CD14-positive monocyte (primary cell): ENCODE measurements around the gene SRI. TPM values are rescaled to one million over a fixed set of nuclear protein-coding genes. Genes with fewer than 3 reads are reported as not detected.
A peak's percentile ranks its signal among the peaks of the same experiment; 100 is the strongest.

Experiments
- DNase-seq, 3 donors: peaks; one replicate each; pipeline ENCODE4 v3.0.0-alpha.2; 2011 to 2022
- H2AFZ ChIP-seq: 2 replicates; pipeline ENCODE4 v1.6.0; 2012; ENCODE audit warnings: mild to moderate bottlenecking, low read depth, low read length, inconsistent platforms; ENCODE audit not compliant: insufficient read depth, poor library complexity, severe bottlenecking
- H3K27ac ChIP-seq, 2 donors: 1 replicate in 1 of 2; 2 replicates in 1 of 2; pipeline ENCODE4 v1.5.1; 2012 to 2013; ENCODE audit warnings: low read length in 2 of 2, control low read depth in 1 of 2, inconsistent platforms in 1 of 2, low read depth in 1 of 2, mild to moderate bottlenecking in 1 of 2
- H3K27me3 ChIP-seq, 2 donors: one replicate each; pipeline versions ENCODE4 v1.6.0 to v1.6.1; 2011 to 2013; ENCODE audit warnings: low read length in 2 of 2; ENCODE audit not compliant: control insufficient read depth in 2 of 2, insufficient read depth in 2 of 2
- H3K36me3 ChIP-seq, 2 donors: replicated peaks in 1 of 2; 1 replicate in 1 of 2; 2 replicates in 1 of 2; pipeline versions ENCODE4 v1.5.1 to v1.6.1; 2012 to 2013; ENCODE audit warnings: low read length in 2 of 2, control low read depth in 1 of 2, inconsistent platforms in 1 of 2, mild to moderate bottlenecking in 1 of 2; ENCODE audit not compliant: insufficient read depth in 2 of 2, control insufficient read depth in 1 of 2
- H3K4me1 ChIP-seq, 2 donors: 1 replicate in 1 of 2; 2 replicates in 1 of 2; pipeline versions ENCODE4 v1.5.1 to v1.6.1; 2012 to 2013; ENCODE audit warnings: low read length in 2 of 2, control low read depth in 1 of 2, inconsistent platforms in 1 of 2, mild to moderate bottlenecking in 1 of 2, moderate library complexity in 1 of 2; ENCODE audit not compliant: insufficient read depth in 2 of 2, control insufficient read depth in 1 of 2
- H3K4me2 ChIP-seq: replicated peaks from 2 replicates; pipeline ENCODE3; 2012; ENCODE audit warnings: low read length, moderate library complexity, mild to moderate bottlenecking; ENCODE audit not compliant: poor library complexity, severe bottlenecking; ENCODE audit errors: extremely low read depth
- H3K4me3 ChIP-seq, 3 experiments: fragments of 200-600 bp in 1 of 3; sonication (generic) in 1 of 3; replicated peaks in 1 of 3; 1 replicate in 2 of 3; 2 replicates in 1 of 3; pipeline ENCODE4 v1.5.1; 2011 to 2013; ENCODE audit warnings: low read length in 3 of 3, mild to moderate bottlenecking in 3 of 3, control low read depth in 2 of 3, low read depth in 2 of 3, inconsistent platforms in 1 of 3, moderate library complexity in 1 of 3
- H3K79me2 ChIP-seq: 2 replicates; pipeline ENCODE4 v1.6.0; 2012; ENCODE audit warnings: mild to moderate bottlenecking, control low read depth, inconsistent platforms, low read length, moderate library complexity; ENCODE audit not compliant: insufficient read depth
- H3K9ac ChIP-seq: 2 replicates; pipeline ENCODE4 v1.6.0; 2017; ENCODE audit warnings: low read length, mild to moderate bottlenecking; ENCODE audit not compliant: insufficient read depth, poor library complexity, severe bottlenecking
- H3K9me3 ChIP-seq, 2 donors: replicated peaks in 1 of 2; 1 replicate in 1 of 2; 2 replicates in 1 of 2; pipeline versions ENCODE4 v1.5.1 to v1.6.1; 2012 to 2013; ENCODE audit warnings: low read length in 2 of 2, control low read depth in 1 of 2; ENCODE audit not compliant: control insufficient read depth in 1 of 2, insufficient read depth in 1 of 2
- H4K20me1 ChIP-seq: 2 replicates; pipeline ENCODE4 v1.6.0; 2012; ENCODE audit warnings: mild to moderate bottlenecking, low read length, control low read depth, moderate library complexity; ENCODE audit not compliant: insufficient read depth
- H3K27ac Mint-ChIP-seq, 7 donors: one replicate each; pipeline ENCODE4 v1.8.0; 2020; ENCODE audit warnings: mild to moderate bottlenecking in 7 of 7, mixed read lengths in 7 of 7, moderate library complexity in 6 of 7, inconsistent platforms in 2 of 7
- H3K27me3 Mint-ChIP-seq, 3 donors: one replicate each; pipeline ENCODE4 v1.8.0; 2021 to 2022; ENCODE audit warnings: low read depth in 3 of 3, mild to moderate bottlenecking in 3 of 3, mixed read lengths in 3 of 3, moderate library complexity in 3 of 3, inconsistent platforms in 1 of 3
- H3K36me3 Mint-ChIP-seq, 2 donors: one replicate each; pipeline ENCODE4 v1.8.0; 2020; ENCODE audit warnings: mixed read lengths in 2 of 2, inconsistent platforms in 1 of 2, mild to moderate bottlenecking in 1 of 2
- H3K4me1 Mint-ChIP-seq: one replicate; pipeline ENCODE4 v1.8.0; 2020; ENCODE audit warnings: mild to moderate bottlenecking, mixed read lengths
- H3K4me3 Mint-ChIP-seq, 2 donors: one replicate each; pipeline ENCODE4 v1.8.0; 2020; ENCODE audit warnings: mild to moderate bottlenecking in 2 of 2, mixed read lengths in 2 of 2, moderate library complexity in 1 of 2
- H3K9me3 Mint-ChIP-seq, 7 donors: one replicate each; pipeline ENCODE4 v1.8.0; 2020 to 2022; ENCODE audit warnings: mixed read lengths in 7 of 7, mild to moderate bottlenecking in 6 of 7, moderate library complexity in 6 of 7, inconsistent platforms in 2 of 7
- CTCF ChIP-seq: fragments of 200-600 bp; IDR thresholded peaks from one replicate; pipeline ENCODE4 v1.8.0; 2022; ENCODE audit warnings: antibody characterized with exemption, mild to moderate bottlenecking
- WGBS: methylation state at CpG from one replicate; pipeline ENCODE4 v1.1.5; 2013; ENCODE audit warnings: missing lambda C conversion rate; ENCODE audit not compliant: insufficient coverage; 5-methylcytosine and 5-hydroxymethylcytosine counted together
- intact Hi-C, 2 donors: fragments of 100-400 bp; cut with micrococcal nuclease; formaldehyde crosslinking; loops; one replicate each; pipeline versions ENCODE4 v1.15.0 to v1.15.1; 2023
- polyA plus RNA-seq, 3 donors: library from polyadenylated mRNA; depleted of rRNA in 1 of 3; unstranded in 2 of 3; stranded (reverse) in 1 of 3; fragments of 300-500 nt in 2 of 3; fragments of >200 nt in 1 of 3; fragmentation: Illumina TruSeq in 2 of 3; gene quantifications; 1 replicate in 2 of 3; 2 replicates in 1 of 3; pipeline ENCODE4 v1.2.3, GENCODE V29; 2012 to 2021

Gene SRI
- polyA plus RNA-seq, 3 donors = 53.0 to 238 (median 216) TPM

GRCh38 chr7:88243345-88243909 lies 23.6 kb upstream of the SRI start:
- H3K36me3 ChIP-seq = no peaks in the 10 kb centered on the region
- H3K4me3 ChIP-seq = no peak overlapping the region
- peak; percentile 86 for TF ChIP-seq CTCF
- DNase-seq = peak in 2 of 3 donors; percentile 54 to 64
- no peak overlapping the region for H3K9ac ChIP-seq
- no peaks in the 10 kb centered on the region for H3K9me3 Mint-ChIP-seq
- H3K36me3 Mint-ChIP-seq = peaks cover 0 to 3% of the 10 kb centered on the region in 2 donors
- peaks cover 6% of the 10 kb centered on the region for H3K4me1 Mint-ChIP-seq
- H3K4me3 Mint-ChIP-seq = no peak overlapping the region
- peaks cover 0 to 4% (median 2%) of the 10 kb centered on the region in 3 donors for H3K27me3 Mint-ChIP-seq
- no CpG with 5 or more reads among the region's 2 CpGs for WGBS
- no peaks in the 10 kb centered on the region for H3K79me2 ChIP-seq
- peaks cover 4 to 6% of the 10 kb centered on the region in 2 donors for H3K4me1 ChIP-seq
- no peaks in the 10 kb centered on the region for H3K9me3 ChIP-seq
- intact Hi-C loops = loop anchor here (5.0 to 10.0 kb wide), 3 partner anchors 104 to 1381 kb away; no protein-coding TSS in a partner anchor
- H3K27me3 ChIP-seq = no peaks in the 10 kb centered on the region
- H3K27ac Mint-ChIP-seq = peak overlapping the region in 4 of 7 donors; percentile 29 to 78 (median 63)
- H3K27ac ChIP-seq = no peak overlapping the region
- no peak overlapping the region for H3K4me2 ChIP-seq
- H4K20me1 ChIP-seq = no peaks in the 10 kb centered on the region
- H2AFZ ChIP-seq = peak overlapping the region; percentile 9

- no peak overlapping the region for H3K27ac Mint-ChIP-seq
- no peak overlapping the region for H3K4me3 Mint-ChIP-seq
- Histone ChIP-seq H3K36me3 (no peaks in the 10 kb centered on the region), H3K27me3 (no peaks in the 10 kb centered on the region), H3K27ac (no peak overlapping the region), H3K4me1 (peaks cover 4 to 6% of the 10 kb centered on the region in 2 donors), H3K79me2 (no peaks in the 10 kb centered on the region), H4K20me1 (no peaks in the 10 kb centered on the region), H3K9ac (no peak overlapping the region), H3K4me2 (no peak overlapping the region), H3K4me3 (no peak overlapping the region), H3K9me3 (no peaks in the 10 kb centered on the region), H2AFZ (no peak overlapping the region)
- no peaks in the 10 kb centered on the region for H3K36me3 Mint-ChIP-seq
- peaks cover 6% of the 10 kb centered on the region for H3K4me1 Mint-ChIP-seq
- intact Hi-C loops = loop anchor here (5.0 to 10.0 kb wide), 3 partner anchors 107 to 1385 kb away; no protein-coding TSS in a partner anchor
- DNase-seq = no peak
- no CpG with 5 or more reads among the region's 1 CpG for WGBS
- peaks cover 0 to 4% (median 2%) of the 10 kb centered on the region in 3 donors for H3K27me3 Mint-ChIP-seq
- no peak for TF ChIP-seq CTCF
- no peaks in the 10 kb centered on the region for H3K9me3 Mint-ChIP-seq
Measured at GRCh38 chr7:88239852-88240251, 20.0 kb upstream of the SRI start.
